Measurements from ENCODE around the gene TEC.
"Not testable (repeated sequence)": the region's sequence is repeated elsewhere in the genome, so short reads cannot be mapped to it uniquely, and the experiment has no call there.

TEC gene

GRCh38 chr4:48180234-48180633 lies 89.4 kb downstream of the TEC start:
- no peak overlapping the region for H3K4me3 ChIP-seq (ENCODE audit: low read depth, low read length)
- DNase-seq (ENCODE audit: low read depth), result no peak

GRCh38 chr4:48178931-48179330 lies 90.7 kb downstream of the TEC start:
- no peak overlapping the region for H3K4me3 ChIP-seq (ENCODE audit: low read depth, low read length)
- no peak for DNase-seq (ENCODE audit: low read depth)

- no peak for DNase-seq (ENCODE audit: low read depth)
Measured at GRCh38 chr4:48175806-48176205, 93.8 kb downstream of the TEC start.

GRCh38 chr4:48175328-48175727 lies 94.3 kb downstream of the TEC start:
- DNase-seq (ENCODE audit: low read depth), result no peak
- no peak overlapping the region for H3K4me3 ChIP-seq (ENCODE audit: low read depth, low read length)

More at GRCh38 chr4:48175806-48176205, 93.8 kb downstream of the TEC start:
- H3K4me3 ChIP-seq (ENCODE audit: low read depth, low read length), result no peak overlapping the region

- no peak overlapping the region for H3K4me3 ChIP-seq (ENCODE audit: low read depth, low read length)
- DNase-seq (ENCODE audit: low read depth), result peak; percentile 66
Measured at GRCh38 chr4:48173056-48173991, 96.3 kb downstream of the TEC start.

GRCh38 chr4:48172651-48173050 lies 97.0 kb downstream of the TEC start:
- DNase-seq (ENCODE audit: low read depth), result no peak
- no peak overlapping the region for H3K4me3 ChIP-seq (ENCODE audit: low read depth, low read length)

GRCh38 chr4:48169636-48170035 lies 100.0 kb downstream of the TEC start:
- no peak for DNase-seq (ENCODE audit: low read depth)
- no peak overlapping the region for H3K4me3 ChIP-seq (ENCODE audit: low read depth, low read length)

GRCh38 chr4:48167538-48168263 lies 101.9 kb downstream of the TEC start:
- H3K4me3 ChIP-seq (ENCODE audit: low read depth, low read length), result no peak overlapping the region
- DNase-seq (ENCODE audit: low read depth), result no peak

GRCh38 chr4:48164561-48164960 lies 105.1 kb downstream of the TEC start:
- not testable (repeated sequence) for H3K4me3 ChIP-seq (ENCODE audit: low read depth, low read length); DNase-seq (ENCODE audit: low read depth)

GRCh38 chr4:48163746-48164145 lies 105.9 kb downstream of the TEC start:
- no peak overlapping the region for H3K4me3 ChIP-seq (ENCODE audit: low read depth, low read length)
- no peak for DNase-seq (ENCODE audit: low read depth)

- no peak for DNase-seq (ENCODE audit: low read depth)
- H3K4me3 ChIP-seq (ENCODE audit: low read depth, low read length), result no peak overlapping the region
Measured at GRCh38 chr4:48162162-48162561, 107.5 kb downstream of the TEC start.

- no peak overlapping the region for H3K4me3 ChIP-seq (ENCODE audit: low read depth, low read length)
- DNase-seq (ENCODE audit: low read depth), result no peak
Measured at GRCh38 chr4:48157271-48157670, 112.4 kb downstream of the TEC start.

GRCh38 chr4:48156423-48156822 lies 113.2 kb downstream of the TEC start:
- no peak overlapping the region for H3K4me3 ChIP-seq (ENCODE audit: low read depth, low read length)

GRCh38 chr4:48153791-48154550 lies 115.7 kb downstream of the TEC start:
- H3K4me3 ChIP-seq (ENCODE audit: low read depth, low read length), result no peak overlapping the region
- no peak for DNase-seq (ENCODE audit: low read depth)

More at GRCh38 chr4:48156423-48156822, 113.2 kb downstream of the TEC start:
- DNase-seq (ENCODE audit: low read depth), result no peak

GRCh38 chr4:48152259-48152658 lies 117.4 kb downstream of the TEC start:
- no peak for DNase-seq (ENCODE audit: low read depth)
- no peak overlapping the region for H3K4me3 ChIP-seq (ENCODE audit: low read depth, low read length)

GRCh38 chr4:48149827-48150370 lies 119.7 kb downstream of the TEC start:
- no peak overlapping the region for H3K4me3 ChIP-seq (ENCODE audit: low read depth, low read length)
- DNase-seq (ENCODE audit: low read depth), result no peak

- DNase-seq (ENCODE audit: low read depth), result no peak
- H3K4me3 ChIP-seq (ENCODE audit: low read depth, low read length), result no peak overlapping the region
Measured at GRCh38 chr4:48147621-48148020, 122.0 kb downstream of the TEC start.

GRCh38 chr4:48141048-48141447 lies 128.6 kb downstream of the TEC start:
- no peak overlapping the region for H3K4me3 ChIP-seq (ENCODE audit: low read depth, low read length)
- DNase-seq (ENCODE audit: low read depth), result no peak

- no peak for DNase-seq (ENCODE audit: low read depth)
- H3K4me3 ChIP-seq (ENCODE audit: low read depth, low read length), result no peak overlapping the region
Measured at GRCh38 chr4:48139691-48140090, 129.9 kb downstream of the TEC start.

GRCh38 chr4:48138936-48139335 lies 130.7 kb downstream of the TEC start:
- no peak for DNase-seq (ENCODE audit: low read depth)

More at GRCh38 chr4:48138936-48139335, 130.7 kb downstream of the TEC start:
- no peak overlapping the region for H3K4me3 ChIP-seq (ENCODE audit: low read depth, low read length)
